H54 (cell line): ENCODE data around the gene PTAFR.
A peak's percentile ranks its signal among the peaks of the same experiment; 100 is the strongest.

Experiments used
- DNase-seq: peaks from one replicate; pipeline ENCODE4 v3.0.0; 2011; ENCODE audit warnings: low spot score, mixed read lengths; ENCODE audit not compliant: insufficient read length
- FAIRE-seq: peaks from 3 replicates; lab custom pipeline; 2011; peaks lifted over from hg19 to GRCh38; lab: Jason Lieb, UNC
- POLR2A ChIP-seq: IDR thresholded peaks from 2 replicates; pipeline ENCODE4 v1.6.1; 2011; ENCODE audit warnings: low read depth, mild to moderate bottlenecking, low read length

The PTAFR gene

DNA sequence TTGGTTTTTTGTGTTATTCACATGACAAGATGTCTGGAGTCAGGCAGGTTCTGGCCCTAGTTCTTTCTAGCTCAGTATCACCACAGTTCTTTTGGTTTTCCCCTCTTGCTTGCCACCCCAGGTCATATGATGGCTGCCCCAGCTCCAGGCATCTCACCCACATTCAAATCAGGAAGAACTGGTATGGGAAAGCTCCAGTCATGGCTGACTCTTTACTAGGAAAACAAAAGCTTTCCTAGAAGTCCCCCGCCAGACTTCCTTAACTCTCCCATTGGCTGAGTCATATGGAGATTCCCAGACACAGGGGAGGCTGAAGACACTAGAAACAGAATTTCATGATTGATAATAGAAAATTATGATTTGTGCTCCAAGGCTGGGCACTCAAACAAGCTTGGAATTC, 65.9 kb downstream of the PTAFR start:
- FAIRE-seq (no peak), DNase-seq (no peak)
- no peak for TF ChIP-seq POLR2A

DNA sequence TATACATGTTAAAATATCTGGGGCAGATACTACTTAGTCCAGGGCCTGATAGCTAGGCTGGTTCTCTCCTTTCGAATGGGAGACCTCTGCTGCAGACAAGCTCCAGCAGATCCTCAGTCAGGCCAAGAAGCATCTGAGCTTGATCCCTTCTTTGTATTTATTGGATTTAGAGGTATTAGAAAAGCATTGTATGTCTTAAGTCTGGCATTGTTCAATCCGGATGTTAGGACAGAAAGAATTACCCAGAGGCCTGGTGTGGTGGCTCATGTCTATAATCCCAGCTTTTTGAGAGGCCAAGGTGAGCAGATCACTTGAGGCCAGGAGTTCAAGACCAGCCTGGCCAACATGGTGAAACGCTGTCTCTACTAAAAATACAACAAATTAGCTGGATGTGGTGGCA, 66.9 kb downstream of the PTAFR start:
- no peak for DNase-seq
- TF ChIP-seq POLR2A: no peak
- FAIRE-seq: no peak

DNA sequence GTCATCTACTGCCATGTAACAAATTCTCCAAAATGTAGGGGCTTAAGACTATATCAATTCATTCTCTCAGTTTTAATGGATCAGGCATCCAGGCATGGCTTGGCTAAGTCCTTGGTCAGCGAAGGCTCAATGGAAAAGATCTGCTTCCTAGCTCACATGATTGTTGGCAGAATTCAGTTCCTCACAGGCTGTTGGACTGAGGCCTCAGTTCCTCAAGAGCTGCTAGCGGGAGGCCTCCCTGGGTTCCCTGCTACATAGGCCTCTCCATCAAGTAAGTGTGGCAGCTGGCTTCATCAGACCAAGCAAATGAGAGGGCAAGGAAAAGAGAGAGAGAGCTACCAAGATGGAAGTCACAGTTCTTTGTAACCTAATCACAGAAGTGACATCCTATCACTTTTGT, 68.5 kb downstream of the PTAFR start:
- no peak for FAIRE-seq
- no peak for TF ChIP-seq POLR2A
- DNase-seq: no peak

DNA sequence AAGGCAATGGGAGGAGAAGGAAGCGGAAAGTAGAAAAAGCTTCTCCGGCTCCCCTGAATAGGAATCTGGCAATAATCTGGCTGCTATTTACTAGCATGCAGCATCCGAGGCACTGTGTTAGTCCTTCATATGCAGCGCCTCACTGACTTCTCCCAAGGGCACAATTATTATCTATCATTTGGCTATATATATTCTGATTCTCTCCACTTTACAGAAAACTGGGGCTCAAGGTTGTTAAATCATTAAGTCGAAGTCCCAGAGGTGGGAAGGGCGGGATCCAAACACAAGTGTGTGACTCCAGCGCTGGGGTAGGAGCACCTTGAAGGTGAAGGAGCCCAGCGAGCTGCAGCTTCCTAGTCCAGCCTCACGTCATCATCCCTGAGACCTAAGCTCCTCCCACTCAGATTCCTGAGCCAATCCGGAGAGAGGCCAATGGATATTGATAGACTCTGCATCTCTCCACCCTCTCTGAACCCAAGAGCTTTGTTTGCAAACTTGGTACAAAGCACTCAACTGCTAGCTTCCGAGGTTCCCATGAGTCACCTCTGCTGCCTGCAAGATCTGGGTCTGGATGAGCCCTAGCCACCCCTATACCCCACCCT, 71.5 kb downstream of the PTAFR start:
- TF ChIP-seq POLR2A: no peak
- peak; percentile 48 for DNase-seq
- FAIRE-seq: peak; percentile 98

DNA sequence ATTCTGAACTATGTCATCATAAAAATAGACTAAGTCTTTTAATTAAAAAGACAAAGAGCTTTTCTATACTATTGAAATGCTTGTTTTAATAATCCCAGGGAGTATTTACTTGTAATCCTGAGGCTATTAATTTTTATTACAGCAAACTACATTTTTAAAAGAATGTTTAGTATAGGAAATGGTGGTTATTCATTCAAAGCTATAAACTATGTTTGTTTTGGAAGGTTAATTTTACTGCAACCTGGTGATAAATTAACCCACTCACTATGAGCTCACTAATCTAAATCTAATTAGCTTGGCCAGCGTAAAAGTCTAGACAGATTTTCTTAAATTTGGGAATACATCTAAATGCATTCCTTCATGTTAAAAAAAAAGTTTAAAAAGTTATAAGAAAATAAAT, 74.3 kb downstream of the PTAFR start:
- no peak for FAIRE-seq
- no peak for TF ChIP-seq POLR2A
- DNase-seq: no peak

DNA sequence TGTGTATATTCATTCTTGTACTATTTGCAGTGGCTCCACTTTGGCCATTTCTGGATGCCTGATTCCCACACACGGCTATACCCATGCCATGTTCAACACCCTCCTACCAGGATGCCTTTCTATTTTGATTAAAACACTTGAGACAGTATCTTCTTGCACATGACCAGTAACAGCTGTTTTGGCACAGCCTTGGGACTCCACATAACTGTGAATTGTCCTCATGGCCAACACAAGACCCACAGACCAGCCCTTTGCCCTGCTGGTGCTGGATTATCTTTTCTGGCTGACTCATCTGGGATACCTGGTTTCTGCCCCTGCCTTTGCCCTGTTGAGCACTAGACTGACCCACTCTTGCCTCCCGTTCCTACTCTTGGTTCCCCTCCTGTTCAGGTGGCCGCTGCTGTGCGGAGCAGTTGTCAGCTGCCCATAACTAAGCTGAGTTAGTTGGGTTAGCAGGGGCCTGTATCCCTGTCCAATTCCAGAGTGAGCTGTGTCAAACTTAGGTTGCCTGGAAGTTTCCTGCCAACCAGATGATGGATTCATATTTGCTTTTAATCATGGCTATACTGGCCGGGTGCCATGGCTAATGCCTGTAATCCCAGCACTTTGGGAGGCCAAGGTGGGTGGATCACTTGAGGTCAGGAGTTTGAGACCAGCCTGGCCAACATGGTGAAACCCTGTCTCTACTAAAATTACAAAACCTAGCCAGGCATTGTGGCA, 77.3 kb downstream of the PTAFR start:
- DNase-seq: no peak
- FAIRE-seq: no peak
- no peak for TF ChIP-seq POLR2A
